NCI-H446 treated with DMSO at 0.1 percent for 48 hours (cell line): ENCODE measurements around the gene PDS5B.

Experiments
- DNase-seq: peaks from one replicate; lab custom pipeline; 2025; lab: John Stamatoyannopoulos, UW

PDS5B gene

DNA sequence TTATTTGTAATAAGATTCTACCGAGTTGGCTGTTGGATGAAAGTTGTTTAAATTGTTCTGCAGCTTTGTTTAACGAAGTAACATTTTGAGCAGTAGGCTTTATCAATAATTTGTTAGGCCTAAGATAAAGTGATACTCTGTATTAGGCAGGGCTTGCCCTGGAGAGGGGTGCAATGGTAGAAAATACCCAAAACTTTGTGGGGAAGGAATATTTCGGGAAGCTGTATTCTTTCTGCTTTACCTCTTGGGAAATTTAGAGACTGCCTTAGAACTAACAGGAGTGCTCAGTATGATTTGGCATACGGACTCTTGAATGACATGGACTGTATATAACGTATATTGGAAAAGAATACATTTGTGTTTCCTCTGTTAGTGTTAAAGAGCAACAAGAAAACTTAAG, 2.5 kb downstream of the PDS5B start:
- DNase-seq: no peak

- DNase-seq: no peak
Observed at GRCh38 chr13:32589471-32589870, 3.2 kb downstream of the PDS5B start.

DNA sequence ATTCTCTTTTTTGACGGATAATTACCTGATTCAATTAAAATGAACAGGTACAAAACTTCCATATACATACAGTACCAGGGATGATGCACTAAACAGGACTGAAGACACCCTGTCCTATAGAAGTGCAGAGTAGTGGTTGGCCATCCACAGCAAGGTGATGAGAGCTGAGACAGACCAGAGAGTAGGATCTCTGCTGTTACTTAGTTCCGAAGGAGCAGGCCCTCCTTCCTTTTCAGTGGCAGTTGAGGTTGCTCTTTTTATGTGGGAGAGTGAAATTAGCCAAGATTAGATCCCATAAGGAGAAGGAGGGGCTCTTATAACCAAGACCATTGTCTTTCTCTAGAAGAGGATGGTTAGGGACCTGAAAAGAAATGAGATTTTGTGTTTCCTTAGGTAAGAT, 4.0 kb downstream of the PDS5B start:
- no peak for DNase-seq

GRCh38 chr13:32592082-32592481, 5.8 kb downstream of the PDS5B start:
- DNase-seq: no peak

- no peak for DNase-seq
Observed at GRCh38 chr13:32594157-32594738, 8.0 kb downstream of the PDS5B start.

- no peak for DNase-seq
Observed at GRCh38 chr13:32595306-32595705, 9.1 kb downstream of the PDS5B start.

- DNase-seq: no peak
Observed at GRCh38 chr13:32600890-32601289, 14.6 kb downstream of the PDS5B start.

- DNase-seq: no peak
Observed at GRCh38 chr13:32609428-32609827, 23.2 kb downstream of the PDS5B start.

GRCh38 chr13:32610538-32610937, 24.3 kb downstream of the PDS5B start:
- DNase-seq: no peak

DNA sequence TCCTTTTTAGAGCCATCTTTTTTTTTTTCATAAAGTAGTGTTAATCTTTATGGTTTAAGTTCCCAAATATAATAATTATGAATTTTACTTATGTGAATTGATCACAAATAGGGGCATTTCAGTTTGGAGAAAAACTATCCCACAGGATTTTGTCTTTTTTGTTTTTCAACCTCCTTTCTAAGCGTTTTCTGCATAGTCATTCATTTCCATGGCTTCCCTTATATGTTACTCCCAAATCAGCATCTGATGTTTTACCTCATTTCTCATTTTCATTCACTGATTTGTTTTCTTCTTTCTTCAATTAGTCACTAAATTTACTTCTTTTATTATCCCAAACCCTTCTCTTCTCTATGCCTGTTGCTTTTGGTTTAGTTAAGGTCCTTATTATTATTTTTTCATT, 24.7 kb downstream of the PDS5B start:
- no peak for DNase-seq

DNA sequence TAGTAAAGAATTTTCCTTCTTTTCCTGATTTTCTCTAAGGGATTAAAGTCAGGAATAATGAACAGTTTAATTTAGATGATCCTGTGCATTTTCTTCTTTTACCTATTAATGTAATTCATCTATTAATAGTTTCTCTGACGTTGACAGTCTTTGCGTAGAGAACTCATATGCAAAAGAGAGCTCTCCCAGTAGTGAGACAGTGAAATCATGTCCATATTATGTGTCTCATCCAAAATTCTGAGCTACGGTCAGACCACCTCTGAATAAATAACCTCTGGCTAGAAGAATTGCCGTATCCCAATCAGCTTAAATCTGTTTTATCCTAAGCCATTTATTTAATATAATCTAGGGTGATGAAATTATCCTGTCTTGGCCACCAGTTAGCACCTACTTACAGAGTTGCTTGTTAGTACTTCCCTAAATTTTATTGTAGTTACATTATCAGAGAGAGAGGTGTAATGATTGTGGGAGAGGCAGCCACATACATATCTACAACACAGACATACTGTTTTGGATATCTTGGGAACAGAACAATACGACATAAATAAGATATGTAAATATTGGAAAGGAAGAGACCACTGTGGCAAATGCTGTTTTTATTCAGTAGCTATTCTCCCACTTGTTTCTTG, 30.7 kb downstream of the PDS5B start:
- no peak for DNase-seq

GRCh38 chr13:32622827-32623226, 36.6 kb downstream of the PDS5B start:
- no peak for DNase-seq

GRCh38 chr13:32624441-32624840, 38.2 kb downstream of the PDS5B start:
- no peak for DNase-seq

- no peak for DNase-seq
Observed at GRCh38 chr13:32627793-32628192, 41.5 kb downstream of the PDS5B start.

DNA sequence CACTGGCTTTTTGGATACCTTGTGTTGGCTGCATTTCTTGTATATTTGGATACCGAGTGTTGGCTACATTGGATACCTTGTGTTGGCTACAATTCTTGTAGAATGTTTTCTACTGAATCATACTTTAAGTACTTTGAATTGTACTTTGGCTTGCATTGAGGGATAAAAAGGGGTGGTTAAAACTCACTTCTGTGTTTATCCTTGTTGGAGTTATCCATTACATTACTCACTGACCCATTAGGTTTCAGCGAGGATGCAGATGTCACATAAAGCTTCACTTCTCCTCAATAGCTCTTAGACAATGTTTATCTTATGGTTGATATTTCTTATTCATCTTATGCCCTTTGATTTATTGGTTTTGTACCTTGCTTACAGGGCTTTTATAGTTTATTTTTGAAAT, 43.1 kb downstream of the PDS5B start:
- DNase-seq: no peak

DNA sequence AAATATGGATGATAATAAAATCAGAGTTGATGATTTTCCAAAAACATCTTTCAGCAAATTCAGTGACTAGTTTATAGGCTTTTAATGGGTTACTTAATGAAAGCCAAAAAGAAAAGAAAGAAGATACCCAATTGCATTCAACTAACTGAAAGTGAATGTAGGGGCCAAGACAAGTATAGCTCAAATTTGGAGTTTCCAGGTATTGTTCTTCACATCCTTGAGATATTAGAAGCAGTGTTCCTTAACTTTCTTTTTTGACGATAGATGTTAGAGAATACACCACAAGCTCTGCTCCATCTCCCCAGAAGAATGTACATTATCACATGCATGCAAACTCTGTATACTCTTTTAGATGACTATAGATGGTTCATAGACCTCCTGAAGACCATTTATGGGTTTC, 43.6 kb downstream of the PDS5B start:
- DNase-seq: no peak

- no peak for DNase-seq
Observed at GRCh38 chr13:32632343-32632909, 46.2 kb downstream of the PDS5B start.

DNA sequence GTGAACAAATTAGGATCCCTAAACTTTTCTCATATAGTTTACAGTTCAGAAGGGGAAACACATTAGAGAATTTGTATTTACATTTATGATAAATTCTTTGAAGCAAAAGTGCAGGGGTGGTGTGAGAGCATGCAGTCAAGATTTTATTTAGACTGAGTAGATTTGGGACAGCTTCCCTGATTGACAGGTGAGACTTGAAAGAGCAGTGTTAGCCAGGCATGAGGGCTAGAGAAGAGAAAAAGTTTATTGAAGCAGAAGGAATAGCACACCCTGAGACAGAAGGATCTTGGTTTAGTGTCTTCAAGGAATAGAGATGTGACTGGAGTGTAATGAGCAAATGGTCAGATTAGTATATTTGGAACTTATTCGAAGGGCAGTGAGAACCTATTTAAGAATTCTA, 50.5 kb downstream of the PDS5B start:
- DNase-seq: no peak

DNA sequence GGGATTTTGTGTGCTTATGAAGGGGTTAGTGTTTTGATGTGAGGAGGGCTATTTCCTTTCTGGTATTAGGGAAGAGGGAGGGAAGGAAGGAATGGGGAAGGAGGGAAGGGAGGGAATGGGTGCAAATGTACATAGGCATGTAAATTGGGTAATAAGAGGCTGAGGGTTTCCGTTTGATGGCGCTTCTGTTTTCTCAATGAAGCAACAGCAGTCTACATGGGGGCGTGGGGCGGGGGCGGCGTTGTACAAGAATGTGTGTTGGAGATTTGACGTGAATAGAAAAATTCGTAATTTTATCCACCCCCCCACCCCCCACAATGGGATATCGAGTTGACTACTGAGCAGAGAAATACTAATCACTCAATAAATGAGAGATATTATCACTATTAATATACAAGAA, 52.5 kb downstream of the PDS5B start:
- DNase-seq: no peak

DNA sequence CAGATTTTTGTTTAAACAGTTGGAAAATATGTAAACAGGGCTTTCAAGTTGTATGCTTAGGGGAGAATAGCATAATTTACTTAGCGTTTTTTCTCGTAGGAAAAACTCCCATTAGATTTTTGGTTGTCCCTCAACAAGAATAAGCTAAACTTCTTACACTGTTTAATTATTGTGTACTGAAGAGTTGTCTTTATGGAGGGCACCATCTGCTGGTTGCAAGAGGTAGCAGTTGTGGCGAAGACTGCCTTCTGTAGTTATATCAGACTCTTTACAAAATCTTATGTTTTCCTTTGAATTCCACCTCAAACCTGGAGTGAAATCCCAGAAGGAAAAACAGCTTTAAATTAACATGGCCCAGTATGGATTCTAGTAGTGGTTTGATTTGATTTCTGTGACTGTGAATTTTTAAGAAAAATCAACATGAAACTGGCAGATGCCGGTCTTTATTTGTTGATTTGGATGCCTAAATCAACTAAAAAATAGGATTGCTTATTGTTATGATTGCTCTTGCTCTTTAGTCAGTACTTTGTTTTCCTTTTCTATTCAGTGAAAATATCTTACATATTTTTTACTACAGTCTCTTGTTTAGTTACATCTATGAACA, 53.4 kb downstream of the PDS5B start:
- DNase-seq: peak; percentile 41

GRCh38 chr13:32642316-32642715, 56.1 kb downstream of the PDS5B start:
- DNase-seq: no peak

- no peak for DNase-seq
Observed at GRCh38 chr13:32642858-32643257, 56.6 kb downstream of the PDS5B start.

DNA sequence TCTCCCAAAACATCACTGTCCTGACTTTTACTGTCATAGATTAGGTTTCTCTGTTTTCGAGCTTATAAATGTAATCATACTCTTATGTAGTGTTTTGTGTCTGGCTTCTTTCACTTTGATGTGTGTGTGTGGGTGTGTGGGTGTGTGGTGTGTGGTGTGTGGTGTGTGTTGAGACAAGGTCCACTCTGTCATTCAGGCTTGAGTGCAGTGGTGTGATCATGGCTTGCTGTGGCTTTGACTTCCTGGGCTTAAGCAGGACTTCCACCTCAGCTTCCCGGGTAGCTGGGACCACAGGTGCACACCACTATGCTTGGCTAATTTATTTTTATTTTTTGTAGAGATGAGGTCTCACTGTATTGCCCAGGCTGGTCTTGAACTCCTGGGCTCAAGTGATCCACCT, 59.6 kb downstream of the PDS5B start:
- DNase-seq: no peak

DNA sequence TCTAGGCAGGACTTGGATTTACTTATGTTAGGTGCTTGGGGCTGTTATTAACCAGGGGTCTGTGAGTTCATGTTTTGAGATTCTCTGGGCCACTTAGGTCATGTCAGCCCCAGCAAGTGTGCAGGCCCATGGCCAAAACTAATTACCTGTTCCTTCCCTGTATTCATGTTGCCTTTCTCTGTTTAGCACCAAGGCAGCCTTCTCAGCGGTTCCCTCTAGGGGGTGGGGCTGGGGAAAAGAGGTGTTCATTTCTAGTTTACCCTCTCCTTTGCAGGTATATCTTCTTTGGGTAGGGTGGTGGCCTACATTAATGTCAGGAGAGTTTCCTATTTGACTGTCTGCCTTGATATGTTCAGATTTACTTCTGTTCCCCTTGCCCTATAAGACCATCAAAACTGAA, 61.7 kb downstream of the PDS5B start:
- no peak for DNase-seq
